Measurements from ENCODE around the gene COX8C. TPM values are rescaled to one million over a fixed set of nuclear protein-coding genes. Genes with fewer than 3 reads are reported as not detected.

Gene COX8C, protein sequence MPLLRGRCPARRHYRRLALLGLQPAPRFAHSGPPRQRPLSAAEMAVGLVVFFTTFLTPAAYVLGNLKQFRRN
- total RNA-seq, result not detected
- total RNA-seq (2013), result not detected
- 0 to 0.14 (median 0) reads per million in 29 experiments for total RNA-seq

GRCh38 chr14:93346926-93347721 lies at the start of gene COX8C:
Gene COX8C, plus strand, starts transcription at chr14:93347182. Its CDS starts 87 bp downstream, at chr14:93347269.
- ChIA-PET CTCF (no interaction called here), POLR2A (no interaction called here)
- Histone ChIP-seq H3K4me1 (ENCODE audit: control insufficient read depth in 1 of 2, extremely low read depth in 1 of 2, insufficient read depth in 2 of 2, low read length in 2 of 2) (no peaks in the 10 kb centered on the region), H3K36me3 (ENCODE audit: control insufficient read depth in 2 of 2, extremely low read depth in 1 of 2, insufficient read depth in 1 of 2, low read length in 1 of 2) (no peaks in the 10 kb centered on the region), H3K27me3 (replicated peaks in 1 of 2; ENCODE audit: control insufficient read depth in 2 of 2, extremely low read depth in 1 of 2, insufficient read depth in 2 of 2, low read length in 1 of 2) (peaks cover 0 to 5% of the 10 kb centered on the region in 2 experiments), H3K27ac (ENCODE audit: low read length) (no peak within 1 kb of the TSS), H3K9me3 (no peaks in the 10 kb centered on the region), H3K4me3 (ENCODE audit: control insufficient read depth in 1 of 2, extremely low read depth in 1 of 2, low read length in 1 of 2) (no peak within 1 kb of the TSS)
- no peaks in the 10 kb centered on the region for H3K36me3 Mint-ChIP-seq
- H3K9me3 Mint-ChIP-seq, result peaks cover 0 to 7% (median 4%) of the 10 kb centered on the region in 3 donors
- H3K27ac Mint-ChIP-seq, result no peak within 1 kb of the TSS
- 95% methylated on average over 56 of the region's 60 CpGs for whole genome bisulfite sequencing (ENCODE audit: insufficient coverage)
- no peaks in the 10 kb centered on the region for H3K4me1 Mint-ChIP-seq
- H3K4me3 Mint-ChIP-seq, result no peak within 1 kb of the TSS
- DNase-seq (no peak), ATAC-seq (replicated peaks in 1 of 4) (no peak)
- H3K27me3 Mint-ChIP-seq, result peaks cover 0 to 4% of the 10 kb centered on the region in 2 donors

- DNase-seq (no peak), ATAC-seq (replicated peaks in 1 of 4) (no peak)
- Mint-ChIP-seq H3K36me3 (peaks cover 8% of the 10 kb centered on the region), H3K27ac (no peak overlapping the region), H3K9me3 (no peaks in the 10 kb centered on the region), H3K27me3 (no peaks in the 10 kb centered on the region), H3K4me3 (no peak overlapping the region), H3K4me1 (peaks cover 20 to 49% (median 45%) of the 10 kb centered on the region in 3 donors)
- Histone ChIP-seq H3K9me3 (no peaks in the 10 kb centered on the region), H3K27ac (ENCODE audit: low read length) (no peak overlapping the region), H3K27me3 (replicated peaks in 1 of 2; ENCODE audit: control insufficient read depth in 2 of 2, extremely low read depth in 1 of 2, insufficient read depth in 2 of 2, low read length in 1 of 2) (no peaks in the 10 kb centered on the region), H3K4me3 (ENCODE audit: control insufficient read depth in 1 of 2, extremely low read depth in 1 of 2, low read length in 1 of 2) (no peak overlapping the region), H3K4me1 (ENCODE audit: control insufficient read depth in 1 of 2, extremely low read depth in 1 of 2, insufficient read depth in 2 of 2, low read length in 2 of 2) (no peaks in the 10 kb centered on the region), H3K36me3 (ENCODE audit: control insufficient read depth in 2 of 2, extremely low read depth in 1 of 2, insufficient read depth in 1 of 2, low read length in 1 of 2) (no peaks in the 10 kb centered on the region)
- CTCF ChIA-PET, result no interaction called here
- no CpG with 5 or more reads among the region's 3 CpGs for WGBS (ENCODE audit: insufficient coverage)
- POLR2A ChIA-PET, result no interaction called here
Observed at GRCh38 chr14:93299416-93299815, 47.6 kb upstream of the COX8C start.

GRCh38 chr14:93299866-93300265 lies 47.1 kb upstream of the COX8C start:
- no peak overlapping the region for H3K4me3 ChIP-seq (ENCODE audit: control insufficient read depth in 1 of 2, extremely low read depth in 1 of 2, low read length in 1 of 2)
- no peak overlapping the region for H3K27ac Mint-ChIP-seq
- no peaks in the 10 kb centered on the region for H3K36me3 ChIP-seq (ENCODE audit: control insufficient read depth in 2 of 2, extremely low read depth in 1 of 2, insufficient read depth in 1 of 2, low read length in 1 of 2)
- no peaks in the 10 kb centered on the region for H3K9me3 Mint-ChIP-seq
- H3K4me1 Mint-ChIP-seq, result peaks cover 24 to 51% (median 48%) of the 10 kb centered on the region in 3 donors
- ChIA-PET POLR2A (no interaction called here), CTCF (interaction anchor here (0.6 to 0.7 kb wide), 2 partner anchors 55 kb away, joined by 4 to 6 read pairs; no protein-coding TSS in a partner anchor)
- no peaks in the 10 kb centered on the region for H3K9me3 ChIP-seq
- H3K36me3 Mint-ChIP-seq, result peaks cover 5% of the 10 kb centered on the region
- no peaks in the 10 kb centered on the region for H3K4me1 ChIP-seq (ENCODE audit: control insufficient read depth in 1 of 2, extremely low read depth in 1 of 2, insufficient read depth in 2 of 2, low read length in 2 of 2)
- H3K27me3 Mint-ChIP-seq, result no peaks in the 10 kb centered on the region
- no peak for ATAC-seq (replicated peaks in 1 of 4)
- WGBS (ENCODE audit: insufficient coverage), result 91% methylated on average over 4 of the region's 6 CpGs
- DNase-seq, result no peak
- no peaks in the 10 kb centered on the region for H3K27me3 ChIP-seq (replicated peaks in 1 of 2; ENCODE audit: control insufficient read depth in 2 of 2, extremely low read depth in 1 of 2, insufficient read depth in 2 of 2, low read length in 1 of 2)
- no peak overlapping the region for H3K27ac ChIP-seq (ENCODE audit: low read length)
- no peak overlapping the region for H3K4me3 Mint-ChIP-seq

GRCh38 chr14:93301821-93302447 lies 45.0 kb upstream of the COX8C start:
- Mint-ChIP-seq H3K4me3 (no peak overlapping the region), H3K9me3 (no peaks in the 10 kb centered on the region), H3K27me3 (no peaks in the 10 kb centered on the region), H3K4me1 (peaks cover 26 to 54% (median 51%) of the 10 kb centered on the region in 3 donors), H3K36me3 (peaks cover 2% of the 10 kb centered on the region), H3K27ac (no peak overlapping the region)
- H3K27ac ChIP-seq (ENCODE audit: low read length), result no peak overlapping the region
- ATAC-seq (replicated peaks in 1 of 4) (no peak), DNase-seq (no peak)
- no peaks in the 10 kb centered on the region for H3K9me3 ChIP-seq
- 92% methylated on average over 4 of the region's 6 CpGs for WGBS (ENCODE audit: insufficient coverage)
- ChIA-PET POLR2A (no interaction called here), CTCF (no interaction called here)
- no peaks in the 10 kb centered on the region for H3K36me3 ChIP-seq (ENCODE audit: control insufficient read depth in 2 of 2, extremely low read depth in 1 of 2, insufficient read depth in 1 of 2, low read length in 1 of 2)
- H3K4me3 ChIP-seq (ENCODE audit: control insufficient read depth in 1 of 2, extremely low read depth in 1 of 2, low read length in 1 of 2), result no peak overlapping the region
- no peaks in the 10 kb centered on the region for H3K4me1 ChIP-seq (ENCODE audit: control insufficient read depth in 1 of 2, extremely low read depth in 1 of 2, insufficient read depth in 2 of 2, low read length in 2 of 2)
- H3K27me3 ChIP-seq (replicated peaks in 1 of 2; ENCODE audit: control insufficient read depth in 2 of 2, extremely low read depth in 1 of 2, insufficient read depth in 2 of 2, low read length in 1 of 2), result no peaks in the 10 kb centered on the region

GRCh38 chr14:93302688-93303581 lies 44.0 kb upstream of the COX8C start:
- DNase-seq (no peak), ATAC-seq (replicated peaks in 1 of 4) (no peak)
- no peaks in the 10 kb centered on the region for H3K36me3 ChIP-seq (ENCODE audit: control insufficient read depth in 2 of 2, extremely low read depth in 1 of 2, insufficient read depth in 1 of 2, low read length in 1 of 2)
- no peaks in the 10 kb centered on the region for H3K9me3 ChIP-seq
- Mint-ChIP-seq H3K4me3 (no peak overlapping the region), H3K9me3 (no peaks in the 10 kb centered on the region), H3K4me1 (peaks cover 36 to 57% (median 55%) of the 10 kb centered on the region in 3 donors), H3K27me3 (no peaks in the 10 kb centered on the region), H3K27ac (no peak overlapping the region), H3K36me3 (peaks cover 2% of the 10 kb centered on the region)
- 92% methylated on average over 5 of the region's 12 CpGs for WGBS (ENCODE audit: insufficient coverage)
- H3K4me3 ChIP-seq (ENCODE audit: control insufficient read depth in 1 of 2, extremely low read depth in 1 of 2, low read length in 1 of 2), result no peak overlapping the region
- no peaks in the 10 kb centered on the region for H3K4me1 ChIP-seq (ENCODE audit: control insufficient read depth in 1 of 2, extremely low read depth in 1 of 2, insufficient read depth in 2 of 2, low read length in 2 of 2)
- H3K27me3 ChIP-seq (replicated peaks in 1 of 2; ENCODE audit: control insufficient read depth in 2 of 2, extremely low read depth in 1 of 2, insufficient read depth in 2 of 2, low read length in 1 of 2), result no peaks in the 10 kb centered on the region
- H3K27ac ChIP-seq (ENCODE audit: low read length), result no peak overlapping the region
- CTCF ChIA-PET, result no interaction called here
- POLR2A ChIA-PET, result no interaction called here

GRCh38 chr14:93303659-93304058 lies 43.3 kb upstream of the COX8C start:
- ChIA-PET CTCF (no interaction called here), POLR2A (no interaction called here)
- no peaks in the 10 kb centered on the region for H3K27me3 Mint-ChIP-seq
- Histone ChIP-seq H3K9me3 (no peaks in the 10 kb centered on the region), H3K36me3 (ENCODE audit: control insufficient read depth in 2 of 2, extremely low read depth in 1 of 2, insufficient read depth in 1 of 2, low read length in 1 of 2) (no peaks in the 10 kb centered on the region), H3K4me1 (ENCODE audit: control insufficient read depth in 1 of 2, extremely low read depth in 1 of 2, insufficient read depth in 2 of 2, low read length in 2 of 2) (no peaks in the 10 kb centered on the region), H3K27me3 (replicated peaks in 1 of 2; ENCODE audit: control insufficient read depth in 2 of 2, extremely low read depth in 1 of 2, insufficient read depth in 2 of 2, low read length in 1 of 2) (no peaks in the 10 kb centered on the region), H3K4me3 (ENCODE audit: control insufficient read depth in 1 of 2, extremely low read depth in 1 of 2, low read length in 1 of 2) (no peak overlapping the region), H3K27ac (ENCODE audit: low read length) (no peak overlapping the region)
- ATAC-seq (replicated peaks in 1 of 4) (no peak), DNase-seq (no peak)
- no peak overlapping the region for H3K4me3 Mint-ChIP-seq
- no CpG with 5 or more reads among the region's 3 CpGs for WGBS (ENCODE audit: insufficient coverage)
- H3K9me3 Mint-ChIP-seq, result no peaks in the 10 kb centered on the region
- no peak overlapping the region for H3K27ac Mint-ChIP-seq
- H3K4me1 Mint-ChIP-seq, result peaks cover 36 to 56% (median 52%) of the 10 kb centered on the region in 3 donors
- H3K36me3 Mint-ChIP-seq, result peaks cover 2% of the 10 kb centered on the region
